Activated T-helper 1 cell treated with anti-CD3 and anti-CD28 coated beads, Interleukin-12 subunit alpha, Interleukin-12 subunit beta, Interleukin-2, Interleukin-4 antibody, amounts not matched to agents 30 ng/mL and 10 ng/mL and 1 ng/mL, durations not matched to agents 14 hours and 24 hours and 36 hours (primary cell): ENCODE results near the gene DLG4. TPM values are rescaled to one million over a fixed set of nuclear protein-coding genes. Genes with fewer than 3 reads are reported as not detected.
A peak's percentile ranks its signal among the peaks of the same experiment; 100 is the strongest.

Experiments used
- DNase-seq: peaks from one replicate; pipeline ENCODE4 v3.0.0; 2021; ENCODE audit warnings: low spot score
- H3K27ac Mint-ChIP-seq: one replicate; pipeline ENCODE4 v1.8.0; 2021; ENCODE audit warnings: mild to moderate bottlenecking, mixed read lengths
- H3K27me3 Mint-ChIP-seq: one replicate; pipeline ENCODE4 v1.8.0; 2022; ENCODE audit warnings: mild to moderate bottlenecking, moderate library complexity, mixed read lengths; ENCODE audit not compliant: insufficient read depth
- H3K36me3 Mint-ChIP-seq: one replicate; pipeline ENCODE4 v1.8.0; 2021; ENCODE audit warnings: low read depth, mixed read lengths
- H3K4me1 Mint-ChIP-seq: one replicate; pipeline ENCODE4 v1.8.0; 2021; ENCODE audit warnings: low read depth, mixed read lengths
- H3K4me3 Mint-ChIP-seq: one replicate; pipeline ENCODE4 v1.8.0; 2021; ENCODE audit warnings: mild to moderate bottlenecking, moderate library complexity, mixed read lengths
- H3K9me3 Mint-ChIP-seq: one replicate; pipeline ENCODE4 v1.8.0; 2021; ENCODE audit warnings: mixed read lengths
- intact Hi-C: fragments of 100-400 bp; cut with micrococcal nuclease; formaldehyde crosslinking; loops from one replicate; pipeline ENCODE4 v1.15.1; 2024
- total RNA-seq: library from RNA; stranded (reverse); gene quantifications from 2 replicates; pipeline ENCODE4 v1.2.3, GENCODE V29; 2022

Gene DLG4
- total RNA-seq, 1 donor from 2014 or later: 15.3 TPM

GRCh38 chr17:7234083-7234951 lies 14.7 kb upstream of the DLG4 start, which contains the start of gene DVL2:
Gene DVL2 (minus strand): TSS chr17:7234517. CDS start chr17:7234262, 255 bp downstream.
- Mint-ChIP-seq H3K4me1 (peaks cover 46% of the 10 kb centered on the region), H3K27me3 (no peaks in the 10 kb centered on the region), H3K36me3 (peaks cover 35% of the 10 kb centered on the region), H3K27ac (peak within 1 kb of the TSS; percentile 92), H3K9me3 (no peaks in the 10 kb centered on the region), H3K4me3 (peak within 1 kb of the TSS; percentile 91)
- DNase-seq: peak; percentile 93
- intact Hi-C loops: loop anchor here (1.0 kb wide), 3 partner anchors 15 to 29 kb away; partner anchors contain the start of genes ACADVL and DLG4

GRCh38 chr17:7233701-7234082 lies 14.1 kb upstream of the DLG4 start:
- H3K4me1 Mint-ChIP-seq: peaks cover 46% of the 10 kb centered on the region
- DNase-seq: no peak
- H3K36me3 Mint-ChIP-seq: peaks cover 40% of the 10 kb centered on the region

GRCh38 chr17:7232114-7232513 lies 12.5 kb upstream of the DLG4 start:
- Mint-ChIP-seq H3K9me3 (no peaks in the 10 kb centered on the region), H3K36me3 (peaks cover 48% of the 10 kb centered on the region), H3K4me1 (peaks cover 48% of the 10 kb centered on the region), H3K27ac (no peak overlapping the region), H3K27me3 (no peaks in the 10 kb centered on the region), H3K4me3 (peak overlapping the region; percentile 91)
- intact Hi-C loops: no loop called here
- no peak for DNase-seq

More at GRCh38 chr17:7233701-7234082, 14.1 kb upstream of the DLG4 start:
- no peaks in the 10 kb centered on the region for H3K9me3 Mint-ChIP-seq
- H3K4me3 Mint-ChIP-seq: peak overlapping the region; percentile 91
- peak overlapping the region; percentile 79 for H3K27ac Mint-ChIP-seq
- intact Hi-C loops: loop anchor here (1.0 kb wide), 3 partner anchors 14 to 28 kb away; partner anchors contain the start of genes ACADVL and DLG4
- no peaks in the 10 kb centered on the region for H3K27me3 Mint-ChIP-seq

- no peak for DNase-seq
- Mint-ChIP-seq H3K9me3 (no peaks in the 10 kb centered on the region), H3K27ac (no peak overlapping the region), H3K4me3 (no peak overlapping the region), H3K4me1 (peaks cover 25% of the 10 kb centered on the region), H3K36me3 (peaks cover 33% of the 10 kb centered on the region), H3K27me3 (no peaks in the 10 kb centered on the region)
- intact Hi-C loops: no loop called here
These were observed 9.9 kb upstream of the DLG4 start for GRCh38 chr17:7229504-7229903.

- H3K27ac Mint-ChIP-seq: no peak overlapping the region
- no peak overlapping the region for H3K4me3 Mint-ChIP-seq
- H3K9me3 Mint-ChIP-seq: no peaks in the 10 kb centered on the region
- peaks cover 35% of the 10 kb centered on the region for H3K36me3 Mint-ChIP-seq
- intact Hi-C loops: no loop called here
- no peak for DNase-seq
- no peaks in the 10 kb centered on the region for H3K27me3 Mint-ChIP-seq
- H3K4me1 Mint-ChIP-seq: peaks cover 23% of the 10 kb centered on the region
These were observed 9.3 kb upstream of the DLG4 start for GRCh38 chr17:7228920-7229319.

- intact Hi-C loops: no loop called here
- H3K36me3 Mint-ChIP-seq: peaks cover 38% of the 10 kb centered on the region
- DNase-seq: no peak
- H3K27me3 Mint-ChIP-seq: no peaks in the 10 kb centered on the region
- peaks cover 12% of the 10 kb centered on the region for H3K4me1 Mint-ChIP-seq
- no peak overlapping the region for H3K27ac Mint-ChIP-seq
- H3K9me3 Mint-ChIP-seq: no peaks in the 10 kb centered on the region
- no peak overlapping the region for H3K4me3 Mint-ChIP-seq
These were observed 7.4 kb upstream of the DLG4 start for GRCh38 chr17:7226721-7227710.

- no peak overlapping the region for H3K27ac Mint-ChIP-seq
- H3K4me1 Mint-ChIP-seq: peaks cover 21% of the 10 kb centered on the region
- no peak for DNase-seq
- H3K36me3 Mint-ChIP-seq: peaks cover 40% of the 10 kb centered on the region
- no peak overlapping the region for H3K4me3 Mint-ChIP-seq
- intact Hi-C loops: no loop called here
- H3K9me3 Mint-ChIP-seq: no peaks in the 10 kb centered on the region
- H3K27me3 Mint-ChIP-seq: no peaks in the 10 kb centered on the region
These were observed 6.2 kb upstream of the DLG4 start for GRCh38 chr17:7225711-7226331.

- H3K36me3 Mint-ChIP-seq: peaks cover 39% of the 10 kb centered on the region
- no peak overlapping the region for H3K27ac Mint-ChIP-seq
- peaks cover 29% of the 10 kb centered on the region for H3K4me1 Mint-ChIP-seq
- DNase-seq: no peak
- no peaks in the 10 kb centered on the region for H3K27me3 Mint-ChIP-seq
- intact Hi-C loops: no loop called here
- H3K9me3 Mint-ChIP-seq: no peaks in the 10 kb centered on the region
- H3K4me3 Mint-ChIP-seq: no peak overlapping the region
These were observed 5.0 kb upstream of the DLG4 start for GRCh38 chr17:7224661-7225111.

GRCh38 chr17:7224110-7224509 lies 4.5 kb upstream of the DLG4 start:
- Mint-ChIP-seq H3K27ac (no peak overlapping the region), H3K27me3 (no peaks in the 10 kb centered on the region), H3K36me3 (peaks cover 36% of the 10 kb centered on the region), H3K9me3 (no peaks in the 10 kb centered on the region), H3K4me1 (peaks cover 35% of the 10 kb centered on the region), H3K4me3 (no peak overlapping the region)
- no peak for DNase-seq
- intact Hi-C loops: no loop called here

- intact Hi-C loops: no loop called here
- no peak overlapping the region for H3K4me3 Mint-ChIP-seq
- H3K36me3 Mint-ChIP-seq: peaks cover 31% of the 10 kb centered on the region
- H3K27me3 Mint-ChIP-seq: no peaks in the 10 kb centered on the region
- no peak for DNase-seq
- H3K27ac Mint-ChIP-seq: no peak overlapping the region
- H3K9me3 Mint-ChIP-seq: no peaks in the 10 kb centered on the region
- H3K4me1 Mint-ChIP-seq: peaks cover 42% of the 10 kb centered on the region
These were observed 3.7 kb upstream of the DLG4 start for GRCh38 chr17:7223375-7223774.

- intact Hi-C loops: no loop called here
- Mint-ChIP-seq H3K4me3 (no peak overlapping the region), H3K36me3 (peaks cover 27% of the 10 kb centered on the region)
These were observed 3.3 kb upstream of the DLG4 start for GRCh38 chr17:7222972-7223292.

GRCh38 chr17:7222093-7222971 lies 2.7 kb upstream of the DLG4 start:
- no peaks in the 10 kb centered on the region for H3K9me3 Mint-ChIP-seq
- peaks cover 39% of the 10 kb centered on the region for H3K4me1 Mint-ChIP-seq
- peak overlapping the region; percentile 7 for H3K4me3 Mint-ChIP-seq
- peaks cover 25% of the 10 kb centered on the region for H3K36me3 Mint-ChIP-seq
- DNase-seq: no peak
- no peaks in the 10 kb centered on the region for H3K27me3 Mint-ChIP-seq
- no peak overlapping the region for H3K27ac Mint-ChIP-seq
- intact Hi-C loops: no loop called here

More at GRCh38 chr17:7222972-7223292, 3.3 kb upstream of the DLG4 start:
- H3K27ac Mint-ChIP-seq: no peak overlapping the region
- no peaks in the 10 kb centered on the region for H3K27me3 Mint-ChIP-seq
- DNase-seq: no peak
- no peaks in the 10 kb centered on the region for H3K9me3 Mint-ChIP-seq
- H3K4me1 Mint-ChIP-seq: peaks cover 41% of the 10 kb centered on the region
